GM19324 (cell line): ENCODE measurements around the gene HCN2.
A peak's percentile ranks its signal among the peaks of the same experiment; 100 is the strongest.
"Not testable (repeated sequence)": the region's sequence is repeated elsewhere in the genome, so short reads cannot be mapped to it uniquely, and the experiment has no call there.

ENCODE experiments used
- ATAC-seq: cut with Tn5 transposase; IDR thresholded peaks from one replicate; pipeline ENCODE4 v1.9.1; 2021; ENCODE audit warnings: mild to moderate bottlenecking, moderate library complexity; ENCODE audit not compliant: unreplicated experiment, low FRiP score

HCN2 gene

GRCh38 chr19:617551-618246 is 28.0 kb downstream of the HCN2 start:
- no peak for ATAC-seq

- no peak for ATAC-seq
Measured at GRCh38 chr19:618247-618619, 28.6 kb downstream of the HCN2 start.

DNA sequence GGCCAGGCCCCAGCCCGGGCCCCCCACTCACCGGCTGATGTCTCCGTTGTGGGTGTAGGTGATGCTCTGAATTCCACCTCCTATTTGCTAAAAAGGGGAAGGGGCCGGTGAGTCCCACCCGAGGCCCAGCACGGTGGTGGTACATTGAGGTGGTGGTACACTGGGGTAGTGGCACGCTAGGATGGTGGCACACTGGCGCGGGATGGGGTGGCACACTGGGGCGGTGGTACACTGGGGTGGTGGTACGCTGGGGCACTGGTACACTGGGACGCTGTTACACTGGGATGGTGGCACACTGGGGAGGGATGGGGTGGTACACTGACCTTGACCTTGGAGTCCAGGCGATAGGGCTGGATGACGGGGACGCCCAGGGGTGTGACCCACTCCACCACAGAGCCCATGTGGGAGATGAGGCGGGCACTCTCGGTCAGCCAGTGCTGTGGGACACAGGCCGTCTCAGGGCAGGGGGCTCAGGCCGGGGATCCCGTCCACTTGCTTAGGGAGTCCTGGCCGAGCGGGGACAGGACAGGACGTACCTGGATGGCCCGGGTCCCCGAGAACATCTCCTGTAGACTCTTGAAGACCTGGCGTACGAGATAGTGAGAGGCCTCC is 29.1 kb downstream of the HCN2 start:
- ATAC-seq: no peak

- no peak for ATAC-seq
Measured at GRCh38 chr19:619286-620002, 29.8 kb downstream of the HCN2 start.

- ATAC-seq: no peak
Measured at GRCh38 chr19:620166-620862, 30.6 kb downstream of the HCN2 start.

DNA sequence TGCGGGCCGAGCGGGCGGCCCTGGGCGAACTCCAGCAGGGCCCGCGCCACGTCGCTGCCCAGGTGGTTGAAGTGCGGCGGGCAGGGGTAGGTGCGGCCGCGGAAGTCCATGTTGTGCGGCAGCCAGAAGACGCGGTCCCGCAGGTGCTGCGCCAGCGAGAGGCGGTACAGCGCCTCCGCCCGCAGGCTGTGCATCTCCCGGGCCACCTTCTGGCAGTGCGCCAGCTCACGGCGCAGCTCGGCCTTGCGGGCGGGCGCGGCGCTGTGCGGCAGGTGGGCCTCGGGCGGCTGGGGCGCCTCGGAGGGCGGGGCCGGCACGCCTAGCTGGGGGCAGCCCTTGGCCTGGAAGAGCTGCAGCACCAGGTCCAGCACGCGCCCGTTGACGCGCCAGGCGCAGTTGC is 31.5 kb downstream of the HCN2 start:
- not testable (repeated sequence) for ATAC-seq

DNA sequence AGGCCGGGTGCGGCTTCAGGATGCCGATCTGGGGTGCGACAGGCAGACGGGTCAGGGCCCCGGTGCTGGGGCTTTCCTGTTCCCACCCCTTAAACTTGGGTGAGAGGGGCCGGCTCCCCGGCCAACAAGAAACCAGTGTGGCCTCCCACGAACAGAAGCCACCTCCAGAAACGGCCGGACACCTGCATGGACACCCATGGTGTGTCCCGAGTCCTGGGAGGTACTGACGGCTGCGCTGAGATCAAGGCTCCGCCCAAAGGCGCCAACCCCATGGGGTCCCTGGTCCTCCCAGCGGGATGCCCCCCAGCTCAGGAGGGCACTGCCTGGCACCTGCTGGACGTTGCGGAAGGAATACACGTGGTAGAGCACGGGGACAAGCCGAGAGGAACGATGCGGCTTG is 32.1 kb downstream of the HCN2 start:
- ATAC-seq: no peak

DNA sequence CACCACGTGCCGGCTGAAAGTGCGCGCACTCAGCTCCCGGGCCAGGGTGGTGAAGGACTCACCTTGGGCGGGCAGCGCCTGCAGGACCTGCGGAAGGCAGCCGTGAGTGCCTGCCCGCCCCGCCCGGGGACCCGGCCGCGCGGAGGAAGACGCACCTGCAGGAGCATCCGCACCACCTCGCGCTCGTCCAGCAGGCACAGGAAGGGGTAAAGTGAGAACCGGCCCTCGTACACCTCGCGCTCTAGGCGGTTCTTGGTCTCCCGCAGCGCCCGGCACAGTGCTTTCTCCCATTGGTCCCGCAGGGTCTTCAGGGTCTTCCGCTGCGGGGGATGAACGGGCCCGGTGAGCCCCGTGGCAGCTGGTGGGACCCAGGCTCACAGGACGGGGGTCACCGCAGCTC is 33.0 kb downstream of the HCN2 start:
- ATAC-seq: no peak

GRCh38 chr19:623175-623916 is 33.7 kb downstream of the HCN2 start:
- no peak for ATAC-seq

DNA sequence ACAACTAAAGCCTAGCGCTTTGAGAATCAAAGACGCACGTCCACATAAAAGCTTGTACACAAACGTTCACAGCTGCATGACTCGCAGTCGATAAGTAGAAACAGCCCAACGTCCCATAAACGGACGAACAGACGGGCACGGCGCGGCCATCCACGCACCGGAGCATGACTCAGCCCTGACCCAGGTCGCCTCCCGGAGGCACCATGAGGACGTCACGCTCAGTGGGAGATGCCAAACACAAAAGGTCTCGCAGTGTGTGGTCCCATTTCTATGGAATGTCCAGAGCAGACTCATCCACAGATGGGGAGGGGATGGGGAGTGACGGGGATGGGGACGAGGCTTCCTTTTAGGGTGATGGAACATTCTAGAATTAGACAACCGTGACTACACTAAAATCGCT is 34.3 kb downstream of the HCN2 start:
- no peak for ATAC-seq

DNA sequence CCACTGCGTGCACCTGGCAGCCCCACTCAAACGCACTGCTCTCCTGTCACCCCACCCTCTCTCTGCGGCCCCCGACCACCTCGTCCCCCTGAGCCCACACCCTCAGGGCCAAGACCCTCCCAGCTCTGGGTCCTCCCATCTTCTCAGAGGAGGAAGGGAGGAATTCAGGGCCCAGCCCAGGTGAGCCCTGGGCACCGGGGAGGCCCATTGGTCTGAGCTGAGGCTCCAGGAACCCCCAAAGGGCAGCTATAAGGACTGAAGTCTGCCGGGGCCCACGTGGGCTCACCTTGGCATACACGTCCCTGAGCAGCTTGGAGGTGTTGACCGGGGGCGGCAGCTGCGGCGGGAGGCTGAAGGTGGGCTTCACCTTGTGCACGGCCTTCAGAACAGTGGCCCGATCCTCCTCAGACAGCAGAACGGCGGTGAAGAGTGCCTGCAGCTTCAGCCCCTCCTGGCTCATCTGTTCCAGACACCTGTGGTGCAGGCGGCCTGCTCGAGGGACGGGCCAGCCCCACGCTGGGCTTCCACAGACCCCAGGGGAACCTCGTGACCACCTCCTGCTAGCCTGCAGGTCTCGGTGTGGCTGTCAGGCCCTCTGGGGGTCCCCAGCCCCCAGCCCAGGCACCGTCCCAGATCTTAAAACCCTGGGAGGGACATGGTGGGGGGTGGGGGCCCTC is 34.9 kb downstream of the HCN2 start:
- no peak for ATAC-seq

DNA sequence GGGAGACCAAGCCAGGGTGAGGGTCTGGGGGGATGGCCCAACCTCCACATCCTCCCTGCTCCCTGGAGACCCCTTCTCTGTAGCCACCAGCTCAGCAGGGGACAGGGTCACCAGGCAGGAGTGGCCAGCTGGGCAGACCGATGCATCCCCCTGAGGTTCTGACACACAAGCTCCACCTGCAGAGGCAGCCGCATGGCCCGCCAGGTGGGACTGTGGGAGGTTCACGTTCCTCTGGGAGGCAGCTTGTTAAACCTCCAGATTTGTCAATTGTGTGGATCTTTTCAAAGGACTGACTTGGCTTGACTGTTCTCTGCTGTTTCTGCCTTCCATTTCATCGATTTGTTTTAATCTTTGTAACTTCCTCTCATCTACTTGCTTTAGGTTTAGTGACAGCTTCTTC is 35.6 kb downstream of the HCN2 start:
- ATAC-seq: no peak

DNA sequence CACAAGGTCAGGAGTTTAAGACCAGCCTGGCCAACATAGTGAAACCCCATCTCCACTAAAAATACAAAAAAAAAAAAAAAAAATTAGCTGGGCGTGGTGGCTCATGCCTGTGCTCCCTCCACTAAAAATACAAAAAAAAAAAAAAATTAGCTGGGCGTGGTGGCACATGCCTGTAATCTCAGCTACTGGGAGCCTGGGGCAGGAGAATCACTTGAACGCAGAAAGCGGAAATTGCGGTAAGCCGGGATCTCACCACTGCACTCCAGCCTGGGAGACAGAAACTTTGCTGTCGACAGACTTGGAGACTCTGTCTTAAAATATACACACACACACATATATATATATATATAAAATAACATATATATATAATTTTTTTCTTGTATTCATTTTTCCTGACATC is 36.9 kb downstream of the HCN2 start:
- ATAC-seq: not testable (repeated sequence)

DNA sequence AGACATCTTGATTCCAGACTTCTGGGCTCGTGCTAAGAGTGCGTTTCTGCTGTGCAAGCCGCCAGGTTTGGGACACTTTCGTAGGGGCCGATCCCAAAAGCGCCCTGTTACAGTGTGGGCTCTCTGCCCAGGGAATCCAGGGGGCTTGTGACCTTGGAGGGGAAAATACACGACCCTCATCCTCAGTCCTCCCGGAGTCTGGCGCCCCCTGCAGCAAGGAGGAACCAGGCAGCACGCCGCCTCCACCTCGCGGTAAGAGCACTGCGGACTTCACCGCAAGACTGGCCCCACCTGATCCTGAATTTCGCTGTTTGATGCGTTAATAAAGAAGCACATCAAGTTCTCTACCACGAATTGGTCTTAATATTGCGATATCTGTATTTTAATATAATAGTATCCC is 38.5 kb downstream of the HCN2 start:
- ATAC-seq: no peak

DNA sequence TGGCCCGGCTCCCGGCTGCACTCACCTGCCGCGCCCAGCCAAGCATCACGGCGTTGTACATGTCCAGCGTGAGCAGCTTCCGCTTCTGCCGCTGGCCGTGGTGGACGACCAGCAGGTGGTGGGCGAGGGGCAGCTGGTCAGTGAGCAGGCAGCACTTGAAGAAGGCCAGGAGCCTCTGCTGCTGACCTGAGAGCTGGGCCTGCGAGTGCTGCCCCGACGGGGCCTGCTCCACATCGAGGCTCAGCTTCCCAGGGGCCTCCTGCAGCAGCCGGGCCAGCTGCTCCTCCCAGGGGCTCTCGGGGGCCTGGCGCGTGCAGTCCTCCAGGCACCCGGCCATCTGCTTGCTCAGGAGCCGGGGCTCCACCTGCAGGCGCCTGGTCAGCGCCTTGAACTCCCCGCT is 39.8 kb downstream of the HCN2 start:
- not testable (repeated sequence) for ATAC-seq

DNA sequence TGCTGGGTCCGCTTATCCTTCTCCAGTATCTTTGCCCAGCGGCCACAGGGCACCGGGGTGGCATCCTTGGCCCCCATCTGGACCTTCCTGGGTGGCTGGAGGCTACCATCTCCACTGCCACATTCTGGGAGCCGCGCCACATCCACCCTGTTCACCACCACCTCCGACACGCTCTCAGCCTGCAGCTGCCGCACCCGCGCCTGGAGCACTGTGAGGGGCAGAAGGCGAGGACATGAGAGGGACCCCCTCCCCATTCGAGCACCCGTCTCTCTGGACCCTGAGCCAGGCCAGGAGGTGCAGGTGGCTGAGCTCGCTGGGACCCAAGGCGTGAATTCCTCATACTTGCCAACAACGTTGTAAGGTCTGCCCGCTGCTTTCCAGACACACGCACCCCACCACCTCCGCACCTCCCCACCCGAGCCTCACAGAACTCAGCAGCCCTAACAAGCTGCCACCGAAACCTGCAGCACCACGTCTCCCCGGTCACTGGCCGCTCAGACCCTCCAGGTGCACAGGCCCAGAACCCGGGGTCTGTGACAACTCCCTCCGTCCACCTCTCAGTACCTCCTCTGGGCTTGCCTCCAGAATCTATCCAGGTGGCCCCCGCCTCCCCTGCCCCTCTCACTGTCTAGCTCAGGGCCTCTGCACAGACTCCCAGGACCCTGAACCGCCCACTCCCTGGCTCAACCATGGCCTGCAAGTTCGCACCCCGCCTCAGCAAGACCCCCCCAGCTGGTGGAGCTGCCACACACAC is 40.5 kb downstream of the HCN2 start:
- ATAC-seq: no peak

DNA sequence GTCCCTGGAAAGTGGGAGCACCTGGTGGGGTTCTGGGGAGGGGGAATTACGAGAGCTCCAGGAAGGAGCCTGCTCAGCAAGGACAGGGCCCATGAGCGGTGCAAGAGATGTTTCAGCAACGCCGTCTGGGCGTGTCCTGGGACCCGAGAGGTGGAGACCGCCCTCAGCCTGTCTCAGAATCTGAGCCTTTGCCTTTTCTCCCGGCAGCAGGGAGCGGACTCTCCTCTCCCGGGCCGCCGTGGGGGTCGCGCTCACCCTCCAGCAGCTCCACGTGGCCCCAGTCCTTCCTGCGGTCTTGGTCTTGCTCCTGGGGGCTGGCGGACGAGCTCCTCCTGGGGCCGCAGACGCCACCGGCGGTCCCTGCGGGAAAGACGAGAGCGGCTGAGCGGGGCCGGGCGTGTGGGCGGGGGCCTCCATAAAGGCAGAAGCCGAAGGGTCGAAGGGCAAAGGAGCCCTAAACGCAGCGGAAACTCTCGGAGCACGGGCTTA is 42.9 kb downstream of the HCN2 start:
- peak; percentile 27 for ATAC-seq

DNA sequence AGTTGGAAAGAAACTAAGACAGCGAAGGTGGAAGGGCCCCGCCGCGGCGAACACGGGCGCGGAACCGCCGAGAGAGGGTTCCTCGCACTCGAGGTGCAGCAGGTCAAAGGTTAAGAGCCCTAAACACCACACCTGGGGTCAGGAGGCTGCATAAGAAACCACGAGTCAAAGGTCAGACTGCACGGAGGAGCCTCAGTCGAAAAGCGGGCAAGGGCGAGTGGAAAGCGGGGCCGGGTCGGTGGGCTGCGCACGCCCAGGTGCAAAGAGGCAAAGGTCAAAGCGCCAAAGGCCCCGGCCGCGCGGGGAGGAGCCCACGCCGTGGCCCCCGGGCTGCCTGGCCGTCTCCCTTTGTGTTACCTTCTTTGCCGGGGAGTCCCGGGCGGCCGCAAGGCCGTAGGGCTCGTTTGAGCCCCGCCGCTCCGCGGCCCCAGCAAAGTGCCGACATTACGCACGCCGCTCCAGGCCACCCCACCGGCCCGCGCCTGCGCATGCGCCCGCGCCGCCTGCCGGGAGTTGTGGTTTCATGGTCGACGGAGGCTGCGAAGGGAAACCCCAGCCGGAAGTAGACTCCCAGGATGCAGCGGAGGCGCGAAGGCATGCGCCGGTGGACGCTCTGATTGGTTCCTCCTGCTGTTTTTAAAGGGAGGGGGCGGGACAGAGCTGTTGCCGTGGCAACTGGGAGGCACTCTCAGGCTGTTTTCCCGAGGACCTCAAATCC is 43.5 kb downstream of the HCN2 start, which contains the start of gene POLRMT:
POLRMT (minus strand) TSS at position 470 of the 718 bp plus-strand sequence; CDS start at position 445, 25 bp downstream.
- ATAC-seq: peak; percentile 90
